Esophagus muscularis mucosa (tissue), 4 donors: Measurements from ENCODE around the gene POU2F1. TPM values are rescaled to one million over a fixed set of nuclear protein-coding genes. Genes with fewer than 3 reads are reported as not detected.

Source experiments
- DNase-seq: peaks from one replicate; pipeline ENCODE4 v3.0.0-alpha.2; 2017; ENCODE audit errors: extremely low spot score
- H3K27ac ChIP-seq, 4 donors: fragments of 200-600 bp; sonication (generic); replicated peaks in 1 of 4; 1 replicate in 3 of 4; 2 replicates in 1 of 4; pipeline ENCODE4 v1.5.1; 2016 to 2019; ENCODE audit warnings: mild to moderate bottlenecking in 1 of 4
- H3K27me3 ChIP-seq, 4 donors: fragments of 200-600 bp; sonication (generic); one replicate each; pipeline versions ENCODE4 v1.5.1 to v1.6.0; 2016 to 2019
- H3K36me3 ChIP-seq, 4 donors: fragments of 200-600 bp; sonication (generic); one replicate each; pipeline ENCODE4 v1.5.1; 2016 to 2019
- H3K4me1 ChIP-seq, 4 donors: fragments of 200-600 bp; sonication (generic); one replicate each; pipeline ENCODE4 v1.5.1; 2016 to 2019
- H3K4me3 ChIP-seq, 4 donors: fragments of 200-600 bp; sonication (generic); 1 replicate in 2 of 4; 2 replicates in 2 of 4; pipeline ENCODE4 v1.5.1; 2016 to 2019; ENCODE audit warnings: mild to moderate bottlenecking in 4 of 4, moderate library complexity in 1 of 4
- H3K9me3 ChIP-seq, 4 donors: fragments of 200-600 bp; sonication (generic); 1 replicate in 3 of 4; 2 replicates in 1 of 4; pipeline ENCODE4 v1.5.1; 2016 to 2019
- EP300 ChIP-seq: sonication (generic); formaldehyde crosslinking; IDR thresholded peaks from one replicate; pipeline ENCODE4 v1.6.1; 2017; ENCODE audit warnings: antibody characterized with exemption
- POLR2A ChIP-seq: fragments of 450-650 bp; IDR thresholded peaks from one replicate; pipeline ENCODE4 v1.6.1; 2017; ENCODE audit warnings: antibody characterized with exemption, moderate library complexity, mild to moderate bottlenecking, low read depth
- POLR2AphosphoS5 ChIP-seq, 2 donors: sonication (generic); formaldehyde crosslinking; IDR thresholded peaks; one replicate each; pipeline ENCODE4 v1.6.1; 2017; ENCODE audit warnings: antibody characterized with exemption in 2 of 2
- WGBS: methylation state at CpG from one replicate; pipeline ENCODE4 v1.1.5; 2018; 5-methylcytosine and 5-hydroxymethylcytosine counted together
- intact Hi-C: fragments of 100-400 bp; cut with DNase I; formaldehyde crosslinking; loops from one replicate; pipeline ENCODE4 v1.15.1; 2023
- total RNA-seq, 4 donors: library from RNA; depleted of rRNA; stranded (reverse); fragments of >200 nt; gene quantifications; one replicate each; pipeline versions ENCODE4 v1.1.0 to v1.2.1, GENCODE V29; 2016
- TF ChIP-seq, protein P1 (sequence below), 3 experiments: fragments of 200-600 bp in 2 of 3; fragments of 450-650 bp in 1 of 3; sonication (generic) in 2 of 3; IDR thresholded peaks; one replicate each; pipeline ENCODE4 v1.5.1; 2017 to 2019; ENCODE audit warnings: antibody characterized with exemption in 3 of 3, mild to moderate bottlenecking in 2 of 3, moderate library complexity in 1 of 3

POU2F1 gene
- total RNA-seq, 4 donors from 2014 or later = 7.3 to 13.4 (median 10.4) TPM

DNA sequence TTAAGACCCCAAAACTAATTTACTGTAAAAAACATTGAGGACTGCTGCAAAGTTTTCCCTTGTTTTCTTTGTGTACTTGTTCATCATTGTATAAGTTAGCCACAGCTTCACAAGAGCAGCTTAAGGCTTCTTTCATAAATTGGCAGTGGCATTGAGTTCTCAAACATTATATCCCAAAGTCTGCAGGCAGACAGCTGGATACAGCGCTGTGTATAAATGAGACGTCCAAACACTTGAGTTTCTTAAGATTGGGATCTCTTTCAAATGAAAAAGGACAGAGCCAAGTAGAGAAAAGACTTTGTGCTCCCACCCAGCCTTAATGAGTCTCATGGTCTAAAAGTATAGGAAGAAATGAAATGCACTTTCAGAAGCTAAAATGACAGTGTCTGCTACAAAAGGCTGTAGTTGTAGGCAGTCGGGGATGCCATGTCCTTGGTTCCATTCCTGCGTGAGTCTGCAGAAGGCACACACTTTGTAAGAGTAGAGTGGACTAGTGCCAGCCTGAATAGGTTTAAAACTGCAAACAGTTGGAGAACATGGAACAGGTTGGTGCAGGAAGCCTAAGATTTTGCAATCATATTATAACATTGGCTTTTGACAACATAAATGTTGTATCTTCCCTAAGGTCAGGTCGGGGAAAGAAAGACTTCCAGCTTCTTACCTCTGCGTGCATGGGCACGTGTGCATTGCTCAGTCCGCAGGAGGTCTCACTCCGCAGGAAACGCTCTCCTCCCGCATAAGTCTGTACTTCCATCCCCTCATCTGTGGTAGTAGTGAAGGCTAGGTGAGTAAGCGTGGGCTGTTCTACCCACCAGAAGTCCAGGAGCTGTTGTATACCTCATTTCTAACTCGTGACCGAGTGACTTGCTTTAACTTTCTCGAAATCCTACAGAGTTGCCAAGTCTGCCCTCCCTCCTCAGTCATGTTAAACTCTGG lies 203.3 kb downstream of the POU2F1 start:
- Histone ChIP-seq H3K4me3 (no peak overlapping the region), H3K4me1 (peaks cover 0 to 12% (median 0%) of the 10 kb centered on the region in 4 donors), H3K36me3 (peaks cover 0 to 16% (median 2%) of the 10 kb centered on the region in 4 donors), H3K27me3 (no peaks in the 10 kb centered on the region), H3K9me3 (no peaks in the 10 kb centered on the region), H3K27ac (no peak overlapping the region)
- intact Hi-C loops = no loop called here
- TF ChIP-seq, protein P1, sequence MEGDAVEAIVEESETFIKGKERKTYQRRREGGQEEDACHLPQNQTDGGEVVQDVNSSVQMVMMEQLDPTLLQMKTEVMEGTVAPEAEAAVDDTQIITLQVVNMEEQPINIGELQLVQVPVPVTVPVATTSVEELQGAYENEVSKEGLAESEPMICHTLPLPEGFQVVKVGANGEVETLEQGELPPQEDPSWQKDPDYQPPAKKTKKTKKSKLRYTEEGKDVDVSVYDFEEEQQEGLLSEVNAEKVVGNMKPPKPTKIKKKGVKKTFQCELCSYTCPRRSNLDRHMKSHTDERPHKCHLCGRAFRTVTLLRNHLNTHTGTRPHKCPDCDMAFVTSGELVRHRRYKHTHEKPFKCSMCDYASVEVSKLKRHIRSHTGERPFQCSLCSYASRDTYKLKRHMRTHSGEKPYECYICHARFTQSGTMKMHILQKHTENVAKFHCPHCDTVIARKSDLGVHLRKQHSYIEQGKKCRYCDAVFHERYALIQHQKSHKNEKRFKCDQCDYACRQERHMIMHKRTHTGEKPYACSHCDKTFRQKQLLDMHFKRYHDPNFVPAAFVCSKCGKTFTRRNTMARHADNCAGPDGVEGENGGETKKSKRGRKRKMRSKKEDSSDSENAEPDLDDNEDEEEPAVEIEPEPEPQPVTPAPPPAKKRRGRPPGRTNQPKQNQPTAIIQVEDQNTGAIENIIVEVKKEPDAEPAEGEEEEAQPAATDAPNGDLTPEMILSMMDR (IDR thresholded peaks at IDR 0.05) = no peak
- TF ChIP-seq EP300 (no peak), POLR2A (no peak), POLR2AphosphoS5 (IDR thresholded peaks at IDR 0.05) (no peak)
- 85% methylated on average over 15 of the region's 15 CpGs for WGBS
- DNase-seq = no peak

DNA sequence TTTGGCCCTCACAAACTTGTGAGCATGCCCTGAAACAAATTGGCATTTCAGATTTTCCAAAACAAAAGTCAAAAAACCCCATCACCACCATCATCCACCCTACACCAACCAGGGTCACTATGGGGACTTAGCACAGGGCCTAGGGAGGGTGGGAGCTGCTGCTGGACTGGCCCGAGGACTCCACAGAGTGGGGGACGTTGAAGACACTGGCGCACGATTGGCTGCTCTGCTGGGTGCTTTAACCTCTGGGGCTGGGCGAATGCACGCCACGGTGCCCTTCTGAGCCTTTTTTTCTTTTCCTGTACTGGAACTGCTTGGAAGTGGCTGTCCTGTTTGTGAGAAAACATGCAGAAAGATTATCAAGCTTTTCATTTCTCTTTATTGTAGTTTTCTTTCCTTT lies 204.8 kb downstream of the POU2F1 start:
- no peak overlapping the region for H3K27ac ChIP-seq
- no peaks in the 10 kb centered on the region for H3K9me3 ChIP-seq
- 84% methylated on average over 7 of the region's 7 CpGs for WGBS
- no peak for TF ChIP-seq EP300
- peaks cover 0 to 12% (median 0%) of the 10 kb centered on the region in 4 donors for H3K4me1 ChIP-seq
- H3K4me3 ChIP-seq = no peak overlapping the region
- H3K27me3 ChIP-seq = no peaks in the 10 kb centered on the region
- no peak for DNase-seq
- peaks cover 0 to 16% (median 2%) of the 10 kb centered on the region in 4 donors for H3K36me3 ChIP-seq
- intact Hi-C loops = no loop called here

DNA sequence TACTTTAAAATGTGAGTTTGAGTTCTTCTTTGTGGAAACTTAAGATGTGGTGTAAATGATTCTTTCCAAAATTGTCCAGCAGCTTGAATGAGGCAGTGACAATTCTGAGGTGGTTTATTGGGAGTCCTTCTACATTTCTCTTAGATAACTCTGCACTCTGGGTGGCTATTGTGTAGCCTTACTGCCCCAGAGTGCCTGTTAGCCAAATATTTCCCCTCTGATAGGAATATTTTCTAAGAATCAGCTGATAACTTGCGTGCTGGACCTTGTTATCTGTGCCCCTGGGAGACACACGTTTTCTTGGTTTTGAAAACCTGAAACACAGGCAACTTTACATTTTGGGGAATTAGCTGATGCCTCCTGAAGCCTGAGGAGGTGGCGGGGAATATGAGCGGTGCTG lies 206.0 kb downstream of the POU2F1 start:
- intact Hi-C loops = no loop called here
- Histone ChIP-seq H3K4me1 (peaks cover 0 to 12% (median 0%) of the 10 kb centered on the region in 4 donors), H3K4me3 (no peak overlapping the region), H3K27ac (no peak overlapping the region), H3K36me3 (peaks cover 0 to 16% (median 2%) of the 10 kb centered on the region in 4 donors), H3K9me3 (no peaks in the 10 kb centered on the region), H3K27me3 (no peaks in the 10 kb centered on the region)
- WGBS = 97% methylated on average over 4 of the region's 4 CpGs
- TF ChIP-seq POLR2A (no peak), EP300 (no peak), POLR2AphosphoS5 (IDR thresholded peaks at IDR 0.05) (no peak)
- TF ChIP-seq, protein P1 (IDR thresholded peaks at IDR 0.05) = no peak
- DNase-seq = no peak

DNA sequence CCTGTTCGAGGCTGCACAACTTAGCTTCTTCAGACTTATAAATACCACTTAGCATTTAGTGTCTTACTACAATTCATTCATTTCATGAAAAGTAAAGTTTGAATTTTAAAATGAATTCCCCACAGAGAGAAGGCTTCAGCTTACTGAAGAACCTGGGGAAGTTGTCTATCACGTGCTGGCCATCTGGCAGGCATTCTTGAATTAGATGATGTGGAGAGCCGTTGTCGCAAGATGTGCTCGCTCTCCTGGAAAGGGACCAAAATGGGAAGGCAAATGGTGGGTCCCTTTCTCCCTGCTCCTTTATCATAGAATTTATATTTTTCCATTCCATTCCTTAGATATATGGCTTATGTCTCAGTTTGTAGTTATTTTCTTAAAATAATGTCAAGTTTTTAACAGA lies 207.2 kb downstream of the POU2F1 start:
- DNase-seq = no peak
- Histone ChIP-seq H3K27ac (no peak overlapping the region), H3K4me3 (no peak overlapping the region), H3K9me3 (no peaks in the 10 kb centered on the region), H3K36me3 (peaks cover 0 to 16% (median 2%) of the 10 kb centered on the region in 4 donors), H3K27me3 (no peaks in the 10 kb centered on the region), H3K4me1 (peaks cover 0 to 12% (median 0%) of the 10 kb centered on the region in 4 donors)
- WGBS = 66% methylated on average over 5 of the region's 5 CpGs
- TF ChIP-seq EP300 (no peak), POLR2A (no peak), POLR2AphosphoS5 (IDR thresholded peaks at IDR 0.05) (no peak)
- TF ChIP-seq, protein P1 (IDR thresholded peaks at IDR 0.05) = no peak
- intact Hi-C loops = no loop called here

DNA sequence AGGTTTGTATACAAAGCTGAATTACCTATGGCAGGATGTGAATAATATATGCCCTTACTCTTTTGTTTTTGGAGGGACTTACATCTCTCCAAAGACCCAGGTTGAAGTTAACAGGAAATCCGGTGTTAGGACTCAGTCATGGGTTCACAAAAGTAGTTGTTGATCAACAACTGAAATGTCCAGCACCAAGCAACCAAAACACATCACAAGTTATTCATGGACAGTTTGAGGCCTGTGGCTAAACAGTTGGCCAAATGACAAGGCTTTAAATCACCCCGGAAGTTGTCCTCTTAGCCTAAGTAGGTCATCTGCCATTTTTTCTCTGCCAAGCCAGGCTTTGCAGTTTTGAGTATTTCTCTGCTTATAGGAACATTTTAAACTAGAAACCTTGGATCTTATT lies 207.7 kb downstream of the POU2F1 start:
- peaks cover 0 to 12% (median 0%) of the 10 kb centered on the region in 4 donors for H3K4me1 ChIP-seq
- 57% methylated on average over 2 of the region's 2 CpGs for WGBS
- peaks cover 0 to 16% (median 2%) of the 10 kb centered on the region in 4 donors for H3K36me3 ChIP-seq
- H3K4me3 ChIP-seq = no peak overlapping the region
- H3K9me3 ChIP-seq = no peaks in the 10 kb centered on the region
- intact Hi-C loops = no loop called here
- H3K27ac ChIP-seq = no peak overlapping the region
- no peaks in the 10 kb centered on the region for H3K27me3 ChIP-seq
- TF ChIP-seq EP300 (no peak), POLR2A (no peak), POLR2AphosphoS5 (IDR thresholded peaks at IDR 0.05) (no peak)
- TF ChIP-seq, protein P1 (IDR thresholded peaks at IDR 0.05) = no peak
- DNase-seq = no peak
